NCI-H748 (cell line): ENCODE data around the gene SACS.
"Not testable (repeated sequence)": the region's sequence is repeated elsewhere in the genome, so short reads cannot be mapped to it uniquely, and the experiment has no call there.

Source experiments
- DNase-seq: peaks from one replicate; lab custom pipeline; 2025; ENCODE audit not compliant: unreplicated experiment; lab: John Stamatoyannopoulos, UW

The SACS gene

DNA sequence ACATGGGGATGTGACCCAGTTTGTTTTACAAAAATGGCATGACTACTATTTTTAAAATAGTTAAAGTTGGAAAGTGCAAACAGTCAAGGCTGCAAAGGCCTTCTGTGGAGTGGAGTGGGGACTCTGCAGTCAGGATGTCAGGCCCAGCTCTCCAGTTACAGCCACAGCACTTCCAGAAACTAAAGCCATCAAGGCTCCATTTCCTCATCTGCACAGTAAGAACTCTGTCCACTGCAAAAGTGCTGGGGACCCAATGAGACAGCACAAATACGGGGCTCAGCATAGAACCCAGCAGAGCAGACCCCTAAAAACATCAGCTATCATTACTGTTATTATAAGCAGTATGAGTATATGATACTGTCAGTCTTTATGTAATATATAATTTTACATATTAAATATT lies 73.6 kb downstream of the SACS start:
- no peak for DNase-seq

GRCh38 chr13:23357349-23357748 lies 76.2 kb downstream of the SACS start:
- no peak for DNase-seq

GRCh38 chr13:23356368-23356767 lies 77.1 kb downstream of the SACS start:
- peak; percentile 23 for DNase-seq

DNA sequence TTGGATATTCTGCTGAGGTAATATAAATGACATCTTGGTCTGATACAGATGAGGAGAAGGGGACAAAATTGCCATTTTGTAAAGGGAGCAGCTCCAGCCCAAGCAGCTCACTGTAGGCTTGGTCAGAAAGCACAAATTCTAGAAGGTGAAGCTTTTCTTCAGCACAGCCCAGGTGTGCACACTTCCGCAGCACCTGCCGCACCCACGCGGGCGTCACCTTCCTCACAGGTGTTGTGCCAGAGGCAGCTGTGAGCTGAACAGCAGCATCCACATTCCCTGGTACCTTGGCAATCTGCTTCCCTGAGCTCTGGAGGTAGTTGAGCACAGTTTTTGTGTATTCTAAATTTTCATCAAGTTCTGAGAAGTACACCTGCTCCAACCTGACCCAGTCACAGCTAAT lies 79.0 kb downstream of the SACS start:
- DNase-seq, result peak; percentile 79

GRCh38 chr13:23352161-23352560 lies 81.3 kb downstream of the SACS start:
- no peak for DNase-seq

DNA sequence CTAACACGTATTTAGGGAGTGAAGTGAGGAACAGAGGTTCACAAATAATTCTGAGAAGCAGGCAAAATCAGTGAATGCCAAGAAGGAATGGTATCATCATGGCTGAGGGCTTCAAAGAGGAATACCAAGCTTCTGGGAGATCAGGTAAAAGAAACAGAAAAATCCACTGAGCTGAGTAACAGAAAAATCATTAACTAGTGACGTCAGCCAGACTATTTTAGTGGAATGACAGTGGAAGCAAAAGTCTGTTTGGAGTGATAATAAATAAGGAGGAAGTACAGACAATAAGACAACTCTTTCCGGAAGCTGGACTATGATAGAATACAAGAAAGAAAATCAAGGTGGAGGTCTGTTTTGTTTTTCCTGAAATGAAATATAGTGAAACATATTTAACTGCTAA lies 83.5 kb downstream of the SACS start:
- no peak for DNase-seq

DNA sequence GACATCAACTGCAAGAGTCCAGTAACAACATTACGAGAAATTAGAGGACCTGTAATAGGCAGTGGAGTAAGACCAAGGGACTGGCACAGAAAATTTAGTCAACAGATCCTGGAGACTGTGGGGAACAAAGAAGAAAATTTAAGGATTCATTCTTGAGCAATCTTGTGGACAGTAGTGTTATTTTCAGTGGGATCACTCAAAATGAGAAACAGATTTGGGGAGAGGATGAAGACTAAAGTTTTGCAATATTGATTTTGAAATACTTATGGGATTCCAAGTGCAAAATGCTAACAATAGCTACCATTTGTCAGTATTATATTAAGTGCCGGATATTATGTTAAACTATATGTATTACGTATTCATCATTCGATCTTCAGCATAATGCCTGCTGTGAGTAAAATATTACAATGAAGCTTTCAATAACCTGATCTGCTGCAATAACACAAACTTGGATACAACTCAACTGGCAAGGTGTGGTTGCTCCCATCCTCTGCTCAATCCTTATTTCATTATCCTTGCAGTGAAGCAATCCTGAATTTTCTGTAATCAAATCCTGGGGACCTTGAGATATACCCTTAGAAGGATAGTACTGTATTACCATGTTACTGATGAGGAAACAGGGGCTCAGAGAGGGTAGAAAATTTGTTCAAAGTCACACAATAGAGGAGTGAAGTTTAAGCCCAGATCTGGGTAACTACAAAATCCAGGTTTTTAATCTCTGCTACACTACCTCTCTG lies 84.2 kb downstream of the SACS start:
- DNase-seq, result no peak

DNA sequence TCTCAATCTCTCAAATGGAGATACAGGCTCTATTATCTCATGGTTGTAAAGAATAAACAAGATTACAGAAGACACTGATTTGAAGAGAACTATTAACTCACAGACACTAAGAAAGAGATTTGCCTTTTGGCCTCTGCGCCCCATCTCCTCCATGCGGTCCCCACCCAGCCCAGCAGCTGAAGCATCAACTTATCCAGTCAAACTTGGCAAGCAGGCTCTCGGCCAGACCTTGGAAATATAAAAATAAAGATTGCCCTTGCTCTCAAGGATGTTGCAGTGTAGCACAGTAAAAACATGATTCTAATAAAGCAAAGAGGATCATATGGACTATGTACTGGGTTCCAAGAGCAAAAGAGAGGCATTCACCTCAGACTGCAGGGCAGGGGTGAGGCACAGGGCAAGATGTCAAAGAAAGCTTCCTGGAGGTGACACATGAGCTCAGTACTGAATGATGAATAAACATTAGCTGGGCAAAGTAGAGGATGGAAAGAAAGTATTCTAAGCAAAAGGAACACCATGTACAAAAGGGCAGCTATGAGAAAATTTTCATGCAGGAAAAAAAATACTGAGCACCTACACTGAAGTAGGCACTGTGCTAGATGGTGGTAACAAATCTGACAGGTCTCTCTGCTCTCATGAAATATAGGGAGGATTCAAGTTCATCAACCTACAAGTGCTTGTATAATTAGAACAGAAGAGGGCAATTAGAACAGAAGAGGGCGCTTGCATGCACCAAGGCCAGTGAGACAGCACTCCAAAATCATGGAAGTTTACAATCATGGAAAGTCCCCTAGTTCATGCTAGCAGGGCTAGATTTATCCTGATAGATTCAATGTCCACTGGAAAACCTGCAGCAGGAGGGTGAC lies 85.0 kb downstream of the SACS start:
- peak; percentile 16 for DNase-seq

DNA sequence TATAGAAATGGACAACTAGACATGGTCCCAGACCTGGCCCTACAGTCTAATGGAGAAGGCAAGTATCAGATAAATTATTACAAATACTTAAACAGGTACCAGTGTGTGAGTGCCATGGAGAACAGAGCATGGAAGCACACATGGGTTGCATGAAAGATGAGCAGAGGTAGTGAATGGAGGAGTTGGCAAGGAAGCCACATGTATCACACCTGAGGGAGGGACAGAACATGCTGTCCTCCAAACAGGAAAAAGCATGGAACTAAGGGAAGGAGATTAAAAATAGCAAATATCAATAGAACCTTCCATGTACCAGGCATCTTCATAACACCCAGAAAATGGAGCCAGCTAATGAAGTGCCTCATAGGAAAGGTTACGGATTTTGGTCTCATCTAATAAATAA lies 85.9 kb downstream of the SACS start:
- DNase-seq, result no peak

GRCh38 chr13:23344931-23345595 lies 88.4 kb downstream of the SACS start:
- DNase-seq, result no peak

GRCh38 chr13:23339225-23339624 lies 94.3 kb downstream of the SACS start:
- DNase-seq, result no peak

DNA sequence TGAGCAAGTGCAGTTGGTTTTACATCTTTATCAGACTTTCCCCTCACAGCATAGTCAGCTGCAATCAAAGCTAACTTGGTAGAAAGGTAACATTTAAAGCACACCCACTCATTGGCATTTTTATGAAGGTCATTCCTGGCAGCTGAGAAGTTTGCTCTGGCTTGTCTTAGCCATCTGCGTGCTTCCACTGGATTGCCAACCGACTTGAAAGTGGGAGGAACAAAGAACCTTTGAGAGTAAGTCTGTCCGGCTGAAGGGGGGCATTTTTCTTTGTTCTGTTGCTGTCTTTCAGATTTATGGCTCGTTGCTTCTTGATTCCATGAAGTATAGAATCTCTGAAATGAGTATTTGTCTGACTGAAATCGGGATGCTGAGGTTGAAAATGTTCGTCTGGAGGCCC lies 103.1 kb downstream of the SACS start:
- DNase-seq, result no peak

- DNase-seq, result no peak
Measured at GRCh38 chr13:23325191-23325590, 108.3 kb downstream of the SACS start.

- DNase-seq, result no peak
Measured at GRCh38 chr13:23323946-23324709, 109.4 kb downstream of the SACS start.

DNA sequence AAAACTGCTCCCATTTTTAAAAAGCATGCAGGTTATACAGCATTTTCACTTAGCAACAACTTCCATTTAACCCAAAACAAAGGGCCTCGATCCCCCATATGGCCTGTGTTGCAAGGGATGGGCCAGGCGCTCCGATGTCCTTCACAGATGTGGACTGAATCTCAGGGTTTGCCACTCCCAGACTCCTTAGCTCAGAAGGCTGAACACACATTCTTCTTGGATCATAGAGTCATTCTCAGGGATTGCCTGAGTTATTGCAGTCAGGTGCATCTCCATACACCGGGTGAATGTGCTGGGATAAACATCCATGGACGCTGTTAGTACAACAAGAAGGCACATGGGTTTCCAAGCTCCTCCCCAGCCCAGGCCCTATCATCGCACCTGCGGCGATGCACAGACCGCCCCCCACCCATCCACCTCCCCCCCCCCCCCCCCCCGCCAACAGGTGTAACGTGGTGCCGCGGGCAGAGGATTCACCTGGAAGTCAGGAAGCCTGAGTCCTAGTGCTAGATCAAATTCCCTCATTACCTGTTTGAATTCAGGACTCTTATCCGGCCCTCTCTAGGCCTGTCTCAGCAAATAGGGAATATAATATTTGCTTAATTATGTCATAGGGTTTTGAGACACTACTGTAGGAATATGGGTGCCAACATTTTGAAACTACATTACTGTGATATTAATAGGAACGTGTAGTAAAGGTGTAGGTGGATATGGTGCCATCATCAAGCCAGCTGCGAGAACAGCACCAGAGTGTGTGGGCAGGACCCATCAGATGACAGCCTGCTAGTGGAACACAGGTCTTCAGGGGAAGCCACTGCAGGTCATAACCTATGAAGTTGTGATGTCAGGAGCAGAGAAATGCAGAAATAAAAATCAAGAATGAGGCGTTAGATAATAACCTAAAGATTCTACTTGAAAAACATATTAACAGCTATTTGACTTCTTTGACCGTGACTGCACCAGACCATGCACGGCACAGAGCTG lies 110.9 kb downstream of the SACS start:
- DNase-seq, result no peak

- DNase-seq, result no peak
Measured at GRCh38 chr13:23321535-23322241, 111.8 kb downstream of the SACS start.

- no peak for DNase-seq
Measured at GRCh38 chr13:23320926-23321534, 112.5 kb downstream of the SACS start.

- no peak for DNase-seq
Measured at GRCh38 chr13:23319883-23320224, 113.6 kb downstream of the SACS start.

DNA sequence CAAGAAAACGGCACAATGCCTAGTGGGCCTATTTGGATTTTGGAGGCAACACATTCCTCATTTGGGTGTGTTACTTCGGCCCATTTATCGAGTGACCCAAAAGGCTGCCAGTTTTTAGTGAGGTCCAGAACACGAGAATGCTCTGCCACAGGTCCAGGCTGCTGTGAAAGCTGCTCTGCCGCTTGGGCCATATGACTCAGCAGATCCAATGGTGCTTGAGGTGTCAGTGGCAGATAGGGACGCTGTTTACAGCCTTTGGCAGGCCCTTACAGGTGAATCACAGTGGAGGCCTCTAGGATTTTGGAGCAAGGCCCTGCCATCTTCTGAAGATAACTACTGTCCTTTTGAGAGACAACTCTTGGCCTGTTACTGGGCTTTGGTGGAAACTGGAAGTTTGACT lies 118.7 kb downstream of the SACS start:
- not testable (repeated sequence) for DNase-seq
